Loucy (cell line): ENCODE data around the gene MAIP1.

Experiments
- CTCF ChIP-seq: fragments of 200-600 bp; sonication (generic); conservative IDR thresholded peaks from 2 replicates; pipeline ENCODE4 v1.5.1; 2014; ENCODE audit warnings: mild to moderate bottlenecking, antibody characterized with exemption, low read length
- EZH2phosphoT487 ChIP-seq: fragments of 200-600 bp; IDR thresholded peaks from 2 replicates; pipeline ENCODE4 v1.6.1; 2018; ENCODE audit warnings: antibody characterized with exemption, mild to moderate bottlenecking, moderate library complexity, borderline replicate concordance

GRCh38 chr2:199991691-199992090 is 36.3 kb downstream of the MAIP1 start:
- TF ChIP-seq CTCF (no peak), EZH2phosphoT487 (no peak)
